ENCODE data around the gene KIF13A.
"Not testable (repeated sequence)": the region's sequence is repeated elsewhere in the genome, so short reads cannot be mapped to it uniquely, and the experiment has no call there.

KIF13A gene

GRCh38 chr6:17987447-17987696 lies at the start of gene KIF13A:
TSS of gene KIF13A (minus strand) at chr6:17987635. CDS start at chr6:17987463, 172 bp downstream.
- DNase-seq (ENCODE audit: low read depth, low spot score) = no peak

- no peak for DNase-seq (ENCODE audit: low read depth, low spot score)
Measured at GRCh38 chr6:18036781-18037180, 49.3 kb upstream of the KIF13A start.

GRCh38 chr6:18035330-18035854 lies 48.0 kb upstream of the KIF13A start:
- DNase-seq (ENCODE audit: low read depth, low spot score) = no peak

GRCh38 chr6:18034798-18035202 lies 47.4 kb upstream of the KIF13A start:
- no peak for DNase-seq (ENCODE audit: low read depth, low spot score)

- DNase-seq (ENCODE audit: low read depth, low spot score) = no peak
Measured at GRCh38 chr6:18031680-18032256, 44.3 kb upstream of the KIF13A start.

- DNase-seq (ENCODE audit: low read depth, low spot score) = no peak
Measured at GRCh38 chr6:18031189-18031588, 43.8 kb upstream of the KIF13A start.

- no peak for DNase-seq (ENCODE audit: low read depth, low spot score)
Measured at GRCh38 chr6:18028332-18028731, 40.9 kb upstream of the KIF13A start.

GRCh38 chr6:18025596-18025995 lies 38.2 kb upstream of the KIF13A start:
- no peak for DNase-seq (ENCODE audit: low read depth, low spot score)

GRCh38 chr6:18024876-18025275 lies 37.4 kb upstream of the KIF13A start:
- DNase-seq (ENCODE audit: low read depth, low spot score) = no peak

- DNase-seq (ENCODE audit: low read depth, low spot score) = no peak
Measured at GRCh38 chr6:18023891-18024290, 36.5 kb upstream of the KIF13A start.

- peak; percentile 90 for DNase-seq (ENCODE audit: low read depth, low spot score)
Measured at GRCh38 chr6:18022398-18023231, 35.2 kb upstream of the KIF13A start.

GRCh38 chr6:18021166-18021850 lies 33.9 kb upstream of the KIF13A start:
- no peak for DNase-seq (ENCODE audit: low read depth, low spot score)

- not testable (repeated sequence) for DNase-seq (ENCODE audit: low read depth, low spot score)
Measured at GRCh38 chr6:18020545-18020944, 33.1 kb upstream of the KIF13A start.

- no peak for DNase-seq (ENCODE audit: low read depth, low spot score)
Measured at GRCh38 chr6:18019539-18020534, 32.4 kb upstream of the KIF13A start.

GRCh38 chr6:18019133-18019532 lies 31.7 kb upstream of the KIF13A start:
- DNase-seq (ENCODE audit: low read depth, low spot score) = not testable (repeated sequence)

- DNase-seq (ENCODE audit: low read depth, low spot score) = no peak
Measured at GRCh38 chr6:18016698-18017097, 29.3 kb upstream of the KIF13A start.

GRCh38 chr6:18016133-18016532 lies 28.7 kb upstream of the KIF13A start:
- DNase-seq (ENCODE audit: low read depth, low spot score) = no peak

- DNase-seq (ENCODE audit: low read depth, low spot score) = no peak
Measured at GRCh38 chr6:18011287-18011686, 23.9 kb upstream of the KIF13A start.

- not testable (repeated sequence) for DNase-seq (ENCODE audit: low read depth, low spot score)
Measured at GRCh38 chr6:18010540-18010939, 23.1 kb upstream of the KIF13A start.

GRCh38 chr6:18004256-18004985 lies 17.0 kb upstream of the KIF13A start:
- no peak for DNase-seq (ENCODE audit: low read depth, low spot score)

GRCh38 chr6:17999425-17999824 lies 12.0 kb upstream of the KIF13A start:
- no peak for DNase-seq (ENCODE audit: low read depth, low spot score)

Measured in iPS DF 19.7 (cell line).